Right cardiac atrium (tissue), 5 donors: ENCODE data around the gene APBB3. TPM values are rescaled to one million over a fixed set of nuclear protein-coding genes. Genes with fewer than 3 reads are reported as not detected.

Experiments used
- ATAC-seq, 2 donors: fragments of 200-7000 bp; cut with Tn5 transposase; one replicate each; pipeline versions ENCODE4 v1.8.0 to v1.9.1; 2020; ENCODE audit warnings: moderate library complexity in 2 of 2, mild to moderate bottlenecking in 1 of 2
- DNase-seq, 3 donors: peaks; one replicate each; pipeline ENCODE4 v3.0.0-alpha.2; 2020
- H3K27ac ChIP-seq: one replicate; pipeline ENCODE4 v1.5.1; 2013; ENCODE audit warnings: mild to moderate bottlenecking, low read length, control low read depth, moderate library complexity
- H3K27me3 ChIP-seq: one replicate; pipeline ENCODE4 v1.6.1; 2013; ENCODE audit not compliant: control insufficient read depth, insufficient read depth
- H3K4me1 ChIP-seq: one replicate; pipeline ENCODE4 v1.6.1; 2013; ENCODE audit warnings: low read length; ENCODE audit not compliant: control insufficient read depth, insufficient read depth
- H3K4me3 ChIP-seq: one replicate; pipeline ENCODE4 v1.5.1; 2013; ENCODE audit warnings: low read length, control low read depth
- H3K9me3 ChIP-seq: one replicate; pipeline ENCODE4 v1.6.1; 2013; ENCODE audit warnings: low read length; ENCODE audit not compliant: control insufficient read depth
- WGBS: extraction: QIAGEN DNeasy Blood & Tissue Kit; methylation state at CpG from one replicate; pipeline ENCODE4 v1.1.7; 2013; 5-methylcytosine and 5-hydroxymethylcytosine counted together
- intact Hi-C, 4 donors: fragments of 100-400 bp; cut with DNase I; formaldehyde crosslinking; loops; one replicate each; pipeline versions ENCODE4 v1.11.0 to v1.14.0; 2022 to 2023
- polyA plus RNA-seq: library from polyadenylated mRNA; stranded (reverse); fragments of 200-250 nt; gene quantifications from one replicate; pipeline ENCODE4 v1.2.3, GENCODE V29; 2013
- total RNA-seq, 4 donors: library from RNA; stranded (reverse); fragmentation: NEBNext Ultra II Directional; extraction: Animal tissue kit (Norgen Biotek cat#: 25700); gene quantifications; one replicate each; pipeline ENCODE4 v1.2.1, GENCODE V29; 2021
- donor health status: healthy with polysubstance abuse.
- donor health status: DM: no; HTN: yes; CAD: no.
- donor health status: DM: no; HTN: no; CAD: no.
- donor health status: DM: no; HTN: yes; CAD: no; lungs with severe emphysema.
- donor health status: DM: yes; HTN: yes; CAD: no.

The APBB3 gene
- total and polyA plus RNA-seq, 5 donors: 13.2 to 19.2 (median 16.1) TPM

- Histone ChIP-seq H3K4me3 (peak overlapping the region; percentile 58), H3K27ac (no peak overlapping the region), H3K4me1 (peaks cover 16% of the 10 kb centered on the region), H3K9me3 (no peaks in the 10 kb centered on the region), H3K27me3 (no peaks in the 10 kb centered on the region)
- ATAC-seq: no peak
- no peak for DNase-seq
- intact Hi-C loops: loop anchor here in 3 of 4 donors (5.0 to 10.0 kb wide), 2 partner anchors 67 to 69 kb away; partner anchors contain the start of genes CD14 (in 3 of the 3) and TMCO6 (in 1 of the 3)
- WGBS: 80% methylated on average over 4 of the region's 4 CpGs
Measured at GRCh38 chr5:140565780-140566095, 1.3 kb upstream of the APBB3 start.

DNA sequence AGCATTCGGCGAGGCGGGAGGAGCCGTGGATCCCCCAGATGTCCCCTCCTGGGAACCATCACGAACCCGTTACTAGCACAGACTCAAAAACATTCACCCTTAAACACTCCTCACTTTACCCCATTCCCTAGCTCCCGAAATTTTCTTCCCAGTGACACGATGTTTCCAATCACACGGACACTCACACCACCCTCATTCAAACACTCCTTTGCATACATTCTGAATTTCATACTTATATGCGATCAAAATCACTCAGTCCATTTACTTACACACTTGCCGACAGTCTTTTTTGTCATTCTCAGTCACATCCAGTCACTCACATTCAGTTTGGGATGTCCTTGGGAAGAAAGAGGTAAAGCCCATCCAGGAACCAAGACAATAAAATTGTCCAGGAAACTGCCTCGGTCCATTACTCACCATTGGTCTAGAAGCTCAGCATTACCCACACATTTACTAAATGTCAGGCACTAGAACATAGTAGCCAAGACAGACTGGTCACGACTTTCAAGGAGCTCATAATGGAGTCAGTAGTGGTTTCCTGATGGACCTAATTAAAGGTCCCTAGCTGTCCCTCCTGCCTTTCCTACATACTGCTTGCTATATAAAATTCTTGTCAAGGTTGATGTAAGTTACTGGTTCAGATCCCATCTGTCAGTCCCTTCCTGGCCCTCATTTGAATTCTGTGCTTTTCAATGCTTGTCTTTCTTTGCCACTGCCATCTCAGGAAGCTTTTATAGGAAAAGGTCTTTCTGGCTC is 804 bp upstream of the APBB3 start:
- Histone ChIP-seq H3K4me3 (peak overlapping the region; percentile 58), H3K27ac (peak overlapping the region; percentile 84), H3K27me3 (no peaks in the 10 kb centered on the region), H3K9me3 (no peaks in the 10 kb centered on the region), H3K4me1 (peaks cover 14% of the 10 kb centered on the region)
- DNase-seq (no peak), ATAC-seq (no peak)
- 7% methylated on average over 13 of the region's 13 CpGs for WGBS
- intact Hi-C loops: loop anchor here in 3 of 4 donors (5.0 to 10.0 kb wide), 2 partner anchors 67 to 70 kb away; partner anchors contain the start of genes CD14 (in 3 of the 3) and TMCO6 (in 1 of the 3)

DNA sequence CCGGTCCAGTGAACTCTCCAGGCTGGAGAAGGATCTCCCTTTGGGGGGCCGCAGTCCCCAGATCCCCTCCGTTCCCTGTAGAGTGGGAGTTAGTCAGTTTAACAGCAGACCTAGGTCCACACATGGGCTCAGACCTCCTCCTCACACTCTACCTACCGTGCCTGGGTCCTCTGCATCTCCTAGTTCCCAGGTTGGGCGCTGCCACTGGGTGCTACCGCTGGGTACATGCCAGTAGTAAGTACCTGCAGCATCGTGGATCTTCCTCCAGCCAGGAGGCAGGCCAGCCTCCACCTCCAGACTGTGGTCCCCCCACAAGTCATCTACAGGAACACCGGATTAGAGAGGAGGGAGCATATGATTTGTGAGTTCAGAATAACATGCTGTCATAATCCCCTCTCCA is 802 bp downstream of the APBB3 start:
- ATAC-seq (no peak), DNase-seq (peak in 2 of 3 donors; percentile 55 to 66)
- intact Hi-C loops: loop anchor here in 1 of 4 donors (10.0 kb wide), 1 partner anchor 71 kb away; the partner anchor contains the start of genes CD14 and TMCO6
- H3K27ac ChIP-seq: peak overlapping the region; percentile 84
- H3K27me3 ChIP-seq: no peaks in the 10 kb centered on the region
- H3K4me3 ChIP-seq: peak overlapping the region; percentile 58
- peaks cover 11% of the 10 kb centered on the region for H3K4me1 ChIP-seq
- 70% methylated on average over 8 of the region's 8 CpGs for WGBS
- H3K9me3 ChIP-seq: no peaks in the 10 kb centered on the region

GRCh38 chr5:140561753-140562523 is 2.5 kb downstream of the APBB3 start:
- no peak overlapping the region for H3K4me3 ChIP-seq
- H3K9me3 ChIP-seq: no peaks in the 10 kb centered on the region
- H3K4me1 ChIP-seq: peaks cover 8% of the 10 kb centered on the region
- intact Hi-C loops: loop anchor here in 1 of 4 donors (10.0 kb wide), 1 partner anchor 73 kb away; the partner anchor contains the start of genes CD14 and TMCO6
- WGBS: 90% methylated on average over 10 of the region's 10 CpGs
- H3K27me3 ChIP-seq: no peaks in the 10 kb centered on the region
- ATAC-seq (no peak), DNase-seq (no peak)
- no peak overlapping the region for H3K27ac ChIP-seq

DNA sequence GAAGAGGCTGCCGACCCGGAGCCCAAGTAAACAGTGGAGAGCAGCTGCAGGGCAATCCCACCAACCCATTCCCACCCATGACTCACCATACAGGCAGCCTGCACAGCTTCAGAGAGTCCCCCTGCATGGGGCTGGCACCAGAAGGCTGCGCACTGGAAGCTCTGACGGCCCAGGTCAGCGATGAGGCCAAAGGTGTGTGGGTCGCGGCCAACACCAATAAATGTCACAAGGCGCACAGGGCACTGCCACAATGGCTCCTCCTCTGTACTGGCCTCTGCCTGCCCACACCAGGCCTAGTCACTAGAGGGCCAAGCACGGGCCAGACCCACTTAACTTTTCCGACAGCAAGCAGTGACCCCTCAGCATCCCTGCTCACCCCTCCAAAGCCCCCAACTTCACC is 4.2 kb downstream of the APBB3 start:
- ATAC-seq (no peak), DNase-seq (no peak)

DNA sequence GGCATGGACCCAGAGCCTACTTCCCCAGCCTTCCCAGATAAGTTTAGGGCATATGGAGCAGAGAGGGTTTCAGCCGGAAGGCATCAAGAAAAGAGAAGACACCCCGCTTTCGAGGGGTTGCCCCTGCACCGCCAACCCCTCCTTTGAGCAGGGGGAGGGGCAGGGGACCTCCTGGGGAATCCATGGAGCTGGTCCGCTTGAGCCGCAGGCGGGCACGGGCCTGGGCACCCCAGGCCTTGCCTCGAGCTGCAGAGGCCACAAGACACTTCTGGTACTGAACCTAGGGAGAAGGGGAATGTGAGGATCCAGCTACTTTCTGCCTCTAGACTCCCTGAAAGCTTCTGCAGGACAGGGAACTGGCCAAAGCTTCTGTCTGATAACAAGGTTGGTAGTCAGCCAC is 5.9 kb downstream of the APBB3 start:
- DNase-seq: no peak
- 92% methylated on average over 9 of the region's 9 CpGs for WGBS
- Histone ChIP-seq H3K27ac (no peak overlapping the region), H3K27me3 (no peaks in the 10 kb centered on the region), H3K4me1 (peaks cover 11% of the 10 kb centered on the region), H3K4me3 (no peak overlapping the region), H3K9me3 (no peaks in the 10 kb centered on the region)
- ATAC-seq: no peak
- intact Hi-C loops: loop anchor here in 2 of 4 donors (5.0 kb wide), 2 partner anchors 79 to 84 kb away; partner anchors contain the start of gene TMCO6 (in 1 of the 2)

More for the DNA sequence above, 4.2 kb downstream of the APBB3 start:
- 91% methylated on average over 10 of the region's 10 CpGs for WGBS
- no peak overlapping the region for H3K27ac ChIP-seq
- intact Hi-C loops: loop anchor here in 1 of 4 donors (10.0 kb wide), 1 partner anchor 75 kb away; the partner anchor contains the start of genes CD14 and TMCO6
- no peak overlapping the region for H3K4me3 ChIP-seq
- peaks cover 10% of the 10 kb centered on the region for H3K4me1 ChIP-seq
- no peaks in the 10 kb centered on the region for H3K9me3 ChIP-seq
- no peaks in the 10 kb centered on the region for H3K27me3 ChIP-seq

DNA sequence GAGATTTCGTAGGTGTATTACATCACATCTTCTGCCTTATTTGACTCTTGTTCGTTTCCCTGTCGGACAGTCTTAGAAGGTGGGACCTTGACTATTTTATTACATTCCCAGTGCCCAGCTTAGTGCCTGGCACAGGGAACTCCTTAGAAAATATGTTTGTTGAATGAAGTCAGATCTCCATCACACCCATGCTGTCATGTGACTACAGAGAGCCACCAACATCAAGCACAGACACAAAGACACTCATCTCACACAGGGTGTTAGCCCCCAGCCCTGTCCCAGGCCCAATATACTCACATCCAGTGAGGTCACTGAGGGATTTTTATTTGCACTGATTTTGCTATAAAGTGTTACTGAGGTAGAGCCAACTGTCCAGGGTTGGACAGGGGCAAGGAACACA is 6.4 kb downstream of the APBB3 start:
- intact Hi-C loops: loop anchor here in 2 of 4 donors (5.0 kb wide), 2 partner anchors 79 to 84 kb away; partner anchors contain the start of gene TMCO6 (in 1 of the 2)
- no peak for DNase-seq

DNA sequence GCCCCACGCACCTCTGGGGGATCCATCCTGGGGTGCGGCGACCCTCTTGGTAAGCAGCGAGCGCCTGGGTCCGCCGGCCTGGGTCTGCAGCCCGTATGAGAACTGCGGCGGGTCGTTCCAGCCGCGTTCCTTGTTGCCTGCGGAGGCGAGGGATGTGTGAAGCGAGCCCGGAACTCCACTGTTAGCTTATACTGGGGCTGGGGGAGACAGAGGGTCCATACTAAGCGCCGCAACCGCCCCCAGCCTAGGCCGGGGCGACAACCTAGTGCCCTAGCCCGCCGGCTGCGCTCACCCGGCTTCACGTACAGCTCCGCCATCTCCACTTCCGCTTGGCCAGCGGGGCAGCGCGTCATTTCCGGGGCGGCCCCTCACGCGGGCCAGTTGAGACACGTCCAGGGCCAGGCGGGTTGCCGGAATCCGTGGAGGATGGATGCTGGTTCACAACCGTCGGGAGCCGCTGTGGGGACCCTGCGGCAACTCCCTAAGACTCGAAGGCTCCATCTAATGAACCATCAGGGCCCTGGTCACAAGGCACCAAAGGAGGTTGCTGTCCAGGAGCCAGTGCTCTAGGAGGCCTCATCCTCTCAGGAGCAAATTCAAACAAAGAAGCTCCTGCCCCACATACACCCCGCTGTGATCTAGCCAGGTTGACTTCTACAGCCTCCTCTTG is 7.1 kb downstream of the APBB3 start, which contains the start of gene SRA1:
Gene SRA1 (minus strand): TSS at position 338 of the 670 bp plus-strand sequence. CDS start 21 bp downstream, at position 317.
- H3K4me1 ChIP-seq: peaks cover 8% of the 10 kb centered on the region
- peak within 1 kb of the TSS; percentile 83 for H3K4me3 ChIP-seq
- no peaks in the 10 kb centered on the region for H3K27me3 ChIP-seq
- DNase-seq (peak; percentile 93 to 97 (median 97)), ATAC-seq (peak; percentile 96)
- H3K9me3 ChIP-seq: no peaks in the 10 kb centered on the region
- under 1% methylated on average over 46 of the region's 46 CpGs for WGBS
- intact Hi-C loops: loop anchor here in 2 of 4 donors (5.0 kb wide), 2 partner anchors 80 to 85 kb away; partner anchors contain the start of gene TMCO6 (in 1 of the 2)
- peak within 1 kb of the TSS; percentile 92 for H3K27ac ChIP-seq

More for the DNA sequence above, 6.4 kb downstream of the APBB3 start:
- no peak for ATAC-seq
- Histone ChIP-seq H3K9me3 (no peaks in the 10 kb centered on the region), H3K27me3 (no peaks in the 10 kb centered on the region), H3K4me1 (peaks cover 8% of the 10 kb centered on the region), H3K4me3 (no peak overlapping the region), H3K27ac (peak overlapping the region; percentile 67)
- WGBS: 88% methylated on average over 3 of the region's 3 CpGs

DNA sequence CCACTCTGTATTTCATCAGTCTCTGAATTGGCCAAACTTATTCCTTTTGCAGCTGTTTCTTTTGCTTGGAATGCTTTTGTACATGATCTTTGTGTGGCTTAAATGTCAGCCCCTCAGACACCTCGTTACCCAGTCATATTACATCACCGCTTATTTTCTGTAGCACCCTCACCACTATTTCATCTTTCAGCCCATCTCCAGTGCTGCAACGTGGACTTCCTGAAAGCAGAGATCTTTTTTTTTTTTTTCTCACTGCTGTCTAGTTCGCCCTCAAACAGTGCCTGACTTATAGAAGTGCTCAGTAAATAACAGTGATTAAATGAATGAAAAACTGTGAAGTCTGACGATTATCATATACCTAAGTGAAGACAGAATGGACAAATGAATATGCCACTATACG is 8.0 kb downstream of the APBB3 start:
- no peaks in the 10 kb centered on the region for H3K27me3 ChIP-seq
- H3K4me3 ChIP-seq: peak overlapping the region; percentile 83
- ATAC-seq (no peak), DNase-seq (no peak)
- WGBS: 5% methylated on average over 6 of the region's 6 CpGs
- peaks cover 8% of the 10 kb centered on the region for H3K4me1 ChIP-seq
- H3K9me3 ChIP-seq: no peaks in the 10 kb centered on the region
- intact Hi-C loops: loop anchor here in 2 of 4 donors (5.0 kb wide), 2 partner anchors 81 to 86 kb away; partner anchors contain the start of gene TMCO6 (in 1 of the 2)
- no peak overlapping the region for H3K27ac ChIP-seq

GRCh38 chr5:140555747-140556312 is 8.6 kb downstream of the APBB3 start:
- Histone ChIP-seq H3K4me1 (peaks cover 8% of the 10 kb centered on the region), H3K9me3 (no peaks in the 10 kb centered on the region), H3K27ac (no peak overlapping the region), H3K4me3 (peak overlapping the region; percentile 83), H3K27me3 (no peaks in the 10 kb centered on the region)
- no peak for DNase-seq
- intact Hi-C loops: loop anchor here in 2 of 4 donors (5.0 kb wide), 2 partner anchors 81 to 86 kb away; partner anchors contain the start of gene TMCO6 (in 1 of the 2)
- no peak for ATAC-seq
- 78% methylated on average over 1 of the region's 1 CpG for WGBS
